Activated naive CD8-positive, alpha-beta T cell (primary cell): ENCODE measurements around the gene SLC4A5.

Source experiments
- H3K27ac Mint-ChIP-seq: one replicate; pipeline ENCODE4 v1.8.0; 2021; ENCODE audit warnings: mixed read lengths
- H3K27me3 Mint-ChIP-seq: one replicate; pipeline ENCODE4 v1.8.0; 2021; ENCODE audit warnings: mixed read lengths
- H3K36me3 Mint-ChIP-seq: one replicate; pipeline ENCODE4 v1.8.0; 2021; ENCODE audit warnings: mixed read lengths
- H3K4me1 Mint-ChIP-seq: one replicate; pipeline ENCODE4 v1.8.0; 2021; ENCODE audit warnings: low read depth, mixed read lengths
- H3K4me3 Mint-ChIP-seq: one replicate; pipeline ENCODE4 v1.8.0; 2021; ENCODE audit warnings: mild to moderate bottlenecking, mixed read lengths
- H3K9me3 Mint-ChIP-seq: one replicate; pipeline ENCODE4 v1.8.0; 2021; ENCODE audit warnings: low read depth, mixed read lengths

The SLC4A5 gene

DNA sequence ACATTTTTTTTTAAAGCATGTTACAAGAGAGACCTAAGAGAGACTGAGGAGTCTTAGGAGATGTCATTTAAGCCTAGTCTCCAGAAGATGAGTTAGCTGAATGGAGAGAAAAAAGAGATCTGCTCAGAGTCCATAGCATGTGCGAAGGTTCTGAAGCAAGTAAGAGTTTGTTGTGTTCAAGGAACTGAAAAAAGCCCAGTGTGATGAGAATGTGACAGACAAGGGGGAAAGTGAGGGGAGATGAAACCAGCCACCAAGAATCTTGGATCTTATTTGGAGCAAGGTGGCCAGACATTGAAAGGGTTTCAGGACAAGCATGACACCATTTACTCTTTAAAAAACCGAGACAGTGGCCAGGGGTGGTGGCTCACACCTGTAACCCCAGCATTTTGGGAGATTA is 159.3 kb downstream of the SLC4A5 start:
- no peak overlapping the region for H3K4me3 Mint-ChIP-seq
- H3K36me3 Mint-ChIP-seq: no peaks in the 10 kb centered on the region
- H3K4me1 Mint-ChIP-seq: peaks cover 9% of the 10 kb centered on the region
- peak overlapping the region; percentile 2 for H3K27ac Mint-ChIP-seq
- H3K27me3 Mint-ChIP-seq: no peaks in the 10 kb centered on the region
- H3K9me3 Mint-ChIP-seq: no peaks in the 10 kb centered on the region

DNA sequence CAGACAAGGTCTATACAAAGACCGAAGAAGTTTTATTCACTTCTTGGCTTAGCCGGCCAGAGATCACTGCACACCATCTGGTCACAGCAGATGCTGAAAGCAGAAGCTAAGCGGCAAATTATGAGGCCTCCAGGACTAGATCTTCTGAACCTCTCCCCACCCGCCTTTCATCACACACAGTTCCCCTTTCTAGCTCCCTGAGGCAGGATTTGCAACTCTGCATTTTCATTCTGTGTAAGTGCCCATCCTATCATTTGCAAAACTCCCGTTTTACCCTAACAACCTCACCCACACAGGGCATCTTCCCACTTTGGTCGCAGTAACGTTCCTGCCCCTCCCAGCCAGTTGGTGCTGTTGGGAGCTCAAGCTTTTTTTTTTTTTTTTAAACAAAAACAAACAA is 161.5 kb downstream of the SLC4A5 start:
- peaks cover 16% of the 10 kb centered on the region for H3K4me1 Mint-ChIP-seq

GRCh38 chr2:74179063-74179865 is 164.0 kb downstream of the SLC4A5 start:
- H3K27me3 Mint-ChIP-seq: no peaks in the 10 kb centered on the region
- H3K9me3 Mint-ChIP-seq: no peaks in the 10 kb centered on the region
- H3K27ac Mint-ChIP-seq: peak overlapping the region; percentile 91
- H3K4me1 Mint-ChIP-seq: peaks cover 32% of the 10 kb centered on the region
- peak overlapping the region; percentile 94 for H3K4me3 Mint-ChIP-seq
- H3K36me3 Mint-ChIP-seq: no peaks in the 10 kb centered on the region

More for the DNA sequence above, 161.5 kb downstream of the SLC4A5 start:
- Mint-ChIP-seq H3K27me3 (no peaks in the 10 kb centered on the region), H3K4me3 (no peak overlapping the region), H3K36me3 (no peaks in the 10 kb centered on the region), H3K27ac (no peak overlapping the region), H3K9me3 (no peaks in the 10 kb centered on the region)

- H3K27me3 Mint-ChIP-seq: no peaks in the 10 kb centered on the region
- H3K4me3 Mint-ChIP-seq: peak within 1 kb of the TSS; percentile 94
- H3K36me3 Mint-ChIP-seq: no peaks in the 10 kb centered on the region
- H3K9me3 Mint-ChIP-seq: no peaks in the 10 kb centered on the region
- peaks cover 34% of the 10 kb centered on the region for H3K4me1 Mint-ChIP-seq
- peak within 1 kb of the TSS; percentile 91 for H3K27ac Mint-ChIP-seq
These were observed 164.8 kb downstream of the SLC4A5 start, which contains the start of gene MOB1A for GRCh38 chr2:74178211-74179062. Gene MOB1A, minus strand, starts transcription at chr2:74178879. Its CDS starts 205 bp downstream, at chr2:74178674.

GRCh38 chr2:74177696-74178095 is 165.5 kb downstream of the SLC4A5 start:
- no peaks in the 10 kb centered on the region for H3K36me3 Mint-ChIP-seq
- H3K27ac Mint-ChIP-seq: peak overlapping the region; percentile 91
- H3K27me3 Mint-ChIP-seq: no peaks in the 10 kb centered on the region
- peak overlapping the region; percentile 94 for H3K4me3 Mint-ChIP-seq
- H3K9me3 Mint-ChIP-seq: no peaks in the 10 kb centered on the region
- peaks cover 39% of the 10 kb centered on the region for H3K4me1 Mint-ChIP-seq

GRCh38 chr2:74174909-74175308 is 168.3 kb downstream of the SLC4A5 start:
- H3K27me3 Mint-ChIP-seq: no peaks in the 10 kb centered on the region
- H3K4me1 Mint-ChIP-seq: peaks cover 47% of the 10 kb centered on the region
- peak overlapping the region; percentile 94 for H3K4me3 Mint-ChIP-seq
- peak overlapping the region; percentile 7 for H3K27ac Mint-ChIP-seq
- H3K36me3 Mint-ChIP-seq: peaks cover 2% of the 10 kb centered on the region
- H3K9me3 Mint-ChIP-seq: no peaks in the 10 kb centered on the region

DNA sequence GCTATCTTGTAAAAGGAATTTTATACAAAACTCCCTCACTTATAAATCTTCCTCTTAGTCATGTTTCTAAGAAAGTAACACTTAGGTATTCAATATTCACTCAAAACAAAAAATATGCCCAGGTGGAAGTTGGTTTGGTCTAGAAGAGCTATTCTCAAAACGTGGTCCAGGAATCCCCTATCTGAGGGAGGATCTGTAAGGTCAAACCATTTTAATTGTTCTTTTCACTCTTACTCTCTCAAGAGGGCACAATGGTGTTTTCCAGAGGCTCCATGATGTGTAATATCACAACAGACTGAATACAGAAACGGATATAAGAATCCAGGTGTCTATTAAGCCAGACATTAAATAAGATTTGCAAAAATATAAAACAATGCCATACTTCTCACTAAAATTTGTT is 174.5 kb downstream of the SLC4A5 start:
- no peaks in the 10 kb centered on the region for H3K9me3 Mint-ChIP-seq
- H3K4me3 Mint-ChIP-seq: no peak overlapping the region
- peaks cover 14% of the 10 kb centered on the region for H3K36me3 Mint-ChIP-seq
- H3K27ac Mint-ChIP-seq: peak overlapping the region; percentile 79
- H3K4me1 Mint-ChIP-seq: peaks cover 20% of the 10 kb centered on the region
- no peaks in the 10 kb centered on the region for H3K27me3 Mint-ChIP-seq
